Hematopoietic multipotent progenitor cell (in vitro differentiated cells): ENCODE data around the gene TM6SF1. TPM values are rescaled to one million over a fixed set of nuclear protein-coding genes. Genes with fewer than 3 reads are reported as not detected.
"Not testable (repeated sequence)": the region's sequence is repeated elsewhere in the genome, so short reads cannot be mapped to it uniquely, and the experiment has no call there.

ENCODE experiments used
- DNase-seq, 3 donors: peaks; one replicate each; pipeline ENCODE4 v3.0.0-alpha.2; 2011 to 2015; ENCODE audit warnings: low read depth in 2 of 3, low spot score in 2 of 3
- total RNA-seq: library from RNA; depleted of rRNA; stranded (reverse); fragments of >200 nt; gene quantifications from one replicate; pipeline ENCODE4 v1.2.3, GENCODE V29; 2012

The TM6SF1 gene
- total RNA-seq, 1 donor = 2.4 TPM

DNA sequence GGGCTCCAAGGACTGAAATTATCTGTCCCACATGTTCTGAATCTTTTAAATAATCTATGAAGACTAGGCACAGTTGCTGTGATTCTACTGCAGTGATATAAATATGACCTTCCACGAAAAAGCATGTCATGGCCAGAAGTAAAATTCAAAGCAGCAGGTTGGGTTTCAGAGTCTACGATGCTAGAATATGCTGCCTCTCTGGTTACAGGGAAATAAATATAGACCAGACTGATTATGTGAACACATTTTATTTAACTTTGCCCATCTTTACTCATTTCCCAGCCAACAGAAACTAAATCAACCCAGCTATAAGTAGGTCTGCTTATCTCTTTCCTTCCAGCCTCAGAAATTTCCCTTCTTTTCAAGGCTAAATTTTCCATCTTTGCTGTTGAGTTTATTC is 19.9 kb upstream of the TM6SF1 start:
- DNase-seq = no peak

DNA sequence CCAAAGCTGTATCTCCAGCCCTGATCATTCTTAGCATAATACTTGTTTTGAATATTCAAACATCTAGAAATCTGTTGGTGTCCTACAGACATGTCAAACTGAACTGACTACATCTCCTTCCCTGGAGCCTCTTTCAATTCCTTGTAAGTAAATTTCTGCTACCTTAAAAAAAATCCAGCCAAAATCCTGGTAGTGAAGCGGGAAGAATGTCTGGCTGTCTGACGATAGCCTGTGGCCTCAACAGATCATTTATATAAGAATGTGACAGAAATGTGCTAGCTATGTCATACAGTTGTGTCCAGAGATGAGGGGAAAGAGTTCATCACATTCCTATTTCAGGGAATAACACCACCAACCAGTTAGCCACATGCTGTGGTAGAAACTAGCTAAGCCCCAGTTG is 18.6 kb upstream of the TM6SF1 start:
- DNase-seq = no peak

DNA sequence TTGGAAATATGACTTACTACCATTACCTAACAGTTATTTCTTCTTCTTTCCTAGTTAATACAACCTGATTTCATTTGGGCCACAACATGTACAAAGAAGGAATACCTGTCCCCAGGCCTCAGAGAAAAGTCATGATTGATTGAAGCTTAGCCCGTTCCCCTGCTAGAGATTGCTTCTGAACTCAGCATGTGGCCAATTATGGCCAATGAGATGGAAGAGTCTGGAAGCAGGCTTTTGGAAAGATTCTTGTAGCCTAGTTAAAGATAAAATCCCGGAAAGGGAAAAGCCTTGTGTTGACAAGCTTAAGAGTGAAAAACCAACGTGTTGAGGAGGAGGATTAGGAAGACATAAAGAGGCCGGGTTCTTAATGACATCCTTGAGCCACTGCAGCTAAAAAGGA is 17.0 kb upstream of the TM6SF1 start:
- no peak for DNase-seq

DNA sequence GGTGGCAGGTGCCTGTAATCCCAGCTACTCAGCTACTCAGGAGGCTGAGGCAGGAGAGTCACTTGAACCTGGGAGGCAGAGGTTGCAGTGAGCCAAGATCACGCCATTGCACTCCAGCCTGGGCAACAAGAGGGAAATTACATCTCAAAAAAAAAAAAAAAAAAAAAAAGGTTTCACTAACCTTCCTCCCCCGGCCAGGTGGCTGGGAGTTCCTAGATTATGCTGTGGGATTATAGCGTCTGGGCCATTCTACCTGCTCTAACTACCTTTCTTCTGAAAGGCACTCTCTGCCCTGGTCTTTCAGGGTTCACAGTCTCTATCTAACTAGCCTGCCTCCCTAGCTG is 15.5 kb upstream of the TM6SF1 start:
- DNase-seq = not testable (repeated sequence)

- DNase-seq = peak in 2 of 3 donors; percentile 88 to 96
Measured at GRCh38 chr15:83092309-83092976, 15.0 kb upstream of the TM6SF1 start.

DNA sequence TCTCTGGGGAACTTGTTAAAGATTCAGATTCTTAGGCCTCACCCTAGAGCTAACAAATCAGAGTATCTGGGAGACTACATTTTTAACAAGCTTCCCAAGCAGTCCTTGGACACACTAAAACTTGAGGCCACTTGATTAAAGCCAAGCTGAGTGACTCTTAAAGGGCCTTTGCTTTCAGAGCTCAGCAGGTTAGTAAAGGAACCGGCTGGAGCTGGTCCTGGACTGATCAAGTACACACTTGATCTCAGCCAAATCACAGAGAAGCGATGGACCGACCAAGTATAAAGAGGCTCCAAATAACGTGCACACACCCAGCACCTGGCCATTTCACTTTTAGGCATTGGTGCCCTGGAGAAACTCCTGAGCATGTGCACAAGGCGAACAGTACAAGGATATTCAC is 12.9 kb upstream of the TM6SF1 start:
- no peak for DNase-seq

DNA sequence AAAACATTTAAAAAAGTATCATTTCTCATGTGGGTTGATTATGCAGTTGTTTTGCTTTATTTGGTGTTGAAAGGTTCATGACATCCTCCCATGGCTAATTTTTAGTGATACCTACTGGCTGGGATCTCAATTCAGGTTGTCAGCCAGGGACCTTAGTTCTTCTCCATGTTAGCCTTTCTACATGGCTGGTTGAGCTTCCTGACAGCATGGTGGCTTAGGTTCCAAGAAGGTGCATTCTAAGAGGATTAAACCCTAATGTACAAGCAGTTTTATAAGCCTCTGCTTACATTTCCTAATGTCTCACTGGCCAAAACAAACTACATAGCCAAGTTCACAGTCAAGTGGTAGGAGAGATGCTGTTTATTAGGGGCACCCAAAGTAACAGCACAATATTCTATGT is 9.4 kb upstream of the TM6SF1 start:
- DNase-seq = no peak

GRCh38 chr15:83099290-83099689 is 8.2 kb upstream of the TM6SF1 start:
- DNase-seq = peak in 1 of 3 donors; percentile 19

DNA sequence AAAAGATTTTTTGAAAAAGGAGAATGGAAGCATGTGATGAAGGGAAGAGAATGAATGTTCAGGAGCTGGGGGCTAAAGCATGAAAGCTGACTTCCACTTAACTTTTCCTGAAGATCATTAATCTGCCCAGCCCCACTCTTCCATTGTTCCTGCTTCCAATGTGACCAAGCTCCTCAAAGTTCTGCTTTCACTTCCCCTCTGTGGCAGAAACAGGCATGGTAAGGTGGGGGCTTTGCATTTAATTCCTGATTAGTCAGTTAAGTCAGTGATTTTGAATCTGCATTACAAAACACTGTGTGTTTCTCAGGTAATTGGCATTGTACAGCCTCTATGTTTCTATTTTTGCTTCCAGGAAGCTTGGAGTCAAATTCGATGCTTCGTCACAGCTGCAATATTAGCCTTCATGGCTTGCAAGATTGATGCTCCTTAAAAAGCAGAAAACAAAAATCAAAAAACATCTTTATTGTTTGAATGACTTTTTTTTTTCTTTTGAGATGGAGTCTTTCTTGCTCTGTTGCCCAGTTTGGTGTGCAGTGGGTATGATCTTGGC is 7.3 kb upstream of the TM6SF1 start:
- DNase-seq = peak in 1 of 3 donors; percentile 29

GRCh38 chr15:83102346-83102745 is 5.1 kb upstream of the TM6SF1 start:
- no peak for DNase-seq

DNA sequence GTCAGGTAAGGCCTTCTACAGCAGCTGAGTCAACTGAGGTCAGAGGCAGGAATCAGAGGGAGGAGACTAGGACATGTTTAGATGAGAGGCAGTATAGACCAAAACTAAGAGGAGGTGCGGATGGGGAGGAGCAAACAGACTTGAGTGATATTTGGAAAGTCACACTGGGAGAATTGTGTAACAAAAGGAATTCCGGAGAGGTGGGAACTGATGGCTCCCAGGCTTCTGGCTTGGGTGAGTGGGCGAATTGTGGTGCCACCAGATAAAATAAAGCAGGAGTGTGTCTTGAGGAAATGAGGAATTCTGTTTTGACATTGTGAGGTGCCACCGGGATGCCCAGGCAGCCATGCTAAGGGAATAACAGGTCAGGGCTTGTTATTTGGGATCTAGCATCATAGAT is 3.3 kb upstream of the TM6SF1 start:
- DNase-seq = no peak

GRCh38 chr15:83105440-83105839 is 2.0 kb upstream of the TM6SF1 start:
- DNase-seq = no peak

- no peak for DNase-seq
Measured at GRCh38 chr15:83107841-83108181, 366 bp downstream of the TM6SF1 start.

DNA sequence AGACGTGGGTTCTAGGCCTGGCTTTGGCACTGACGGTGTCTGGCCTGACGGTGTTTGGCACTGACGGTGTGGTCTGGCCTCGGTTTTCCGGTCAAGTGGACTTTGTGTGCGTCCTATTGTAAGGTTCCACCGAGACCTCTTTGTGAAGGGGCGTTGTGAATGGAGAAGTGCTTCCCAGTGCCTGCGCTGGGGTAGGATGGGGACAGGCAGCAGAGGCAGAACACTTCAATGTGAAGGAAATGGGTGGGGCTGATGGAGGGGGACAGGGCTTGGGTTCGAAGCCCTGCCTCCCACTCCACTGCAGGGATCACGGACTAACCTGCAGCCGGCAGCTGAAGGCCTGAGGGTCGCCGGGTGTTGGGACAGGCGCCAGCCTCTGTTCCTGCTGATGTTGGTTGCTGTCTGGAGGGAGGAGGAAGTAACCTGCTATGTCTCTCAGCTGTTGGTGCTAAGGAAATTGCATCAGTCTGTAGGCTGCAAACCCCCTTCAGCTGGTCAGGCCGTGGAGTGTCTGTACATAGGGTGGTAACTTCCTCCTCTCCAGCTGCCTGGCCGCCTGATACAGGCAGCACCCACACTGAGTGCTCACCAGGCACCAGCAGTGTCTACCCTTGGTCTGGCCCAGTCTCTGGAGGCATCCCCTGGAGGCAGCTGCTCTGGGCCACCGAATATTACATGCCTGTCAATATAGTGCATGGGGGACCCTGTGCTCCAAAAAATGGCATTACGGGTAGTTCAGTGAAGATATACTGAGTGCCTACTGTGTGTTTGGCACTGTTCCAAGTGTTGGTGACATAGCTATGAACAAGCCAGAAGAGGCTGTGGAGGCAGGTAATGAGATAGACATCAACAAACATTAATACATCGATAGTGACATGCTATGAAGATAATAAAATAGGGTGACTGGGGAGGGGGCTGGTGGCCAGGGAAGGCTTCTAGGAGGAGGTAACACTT is 1.1 kb downstream of the TM6SF1 start:
- DNase-seq = peak in 2 of 3 donors; percentile 89 to 95

GRCh38 chr15:83109532-83109931 is 2.1 kb downstream of the TM6SF1 start:
- no peak for DNase-seq

- no peak for DNase-seq
Measured at GRCh38 chr15:83110381-83110780, 2.9 kb downstream of the TM6SF1 start.

GRCh38 chr15:83111149-83111548 is 3.7 kb downstream of the TM6SF1 start:
- no peak for DNase-seq

DNA sequence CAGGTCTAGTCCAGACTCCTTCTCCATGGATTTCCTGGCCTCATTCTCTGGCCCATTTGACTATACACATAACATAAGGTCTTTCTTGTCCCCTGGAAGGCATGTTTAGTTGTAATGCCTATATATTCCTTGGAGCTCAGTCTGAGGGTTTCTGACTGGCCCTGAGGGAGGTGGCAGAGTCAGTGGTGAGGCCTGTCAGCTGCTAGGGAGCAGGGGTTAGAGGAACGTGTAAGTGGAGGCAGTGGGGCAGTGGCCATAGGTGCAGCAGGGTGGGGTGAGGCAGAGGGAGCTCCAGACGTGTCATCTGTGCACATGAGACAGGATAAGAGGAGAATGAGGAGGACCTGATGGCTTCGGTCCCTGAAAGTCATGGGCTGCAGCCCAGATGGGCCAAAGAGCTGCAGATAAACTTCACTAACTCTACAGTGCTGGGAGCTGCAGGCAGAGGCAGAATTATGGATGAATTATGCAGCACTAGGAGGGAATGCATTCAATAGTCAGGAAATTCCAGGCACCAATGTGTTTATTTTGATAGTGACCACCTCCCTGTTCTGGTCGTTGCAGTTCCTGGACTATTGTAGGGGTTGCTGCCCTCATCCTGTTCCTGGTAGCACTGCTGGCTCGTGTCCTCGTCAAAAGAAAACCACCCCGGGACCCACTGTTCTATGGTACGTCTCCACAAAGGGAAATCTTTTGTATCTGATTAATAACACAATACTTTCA is 4.9 kb downstream of the TM6SF1 start:
- DNase-seq = no peak

GRCh38 chr15:83112956-83113299 is 5.5 kb downstream of the TM6SF1 start:
- no peak for DNase-seq

GRCh38 chr15:83113881-83114674 is 6.6 kb downstream of the TM6SF1 start:
- DNase-seq = no peak

- DNase-seq = no peak
Measured at GRCh38 chr15:83114856-83115255, 7.4 kb downstream of the TM6SF1 start.
